ENCODE data around the gene CPVL. TPM values are rescaled to one million over a fixed set of nuclear protein-coding genes. Genes with fewer than 3 reads are reported as not detected.
"Not testable (repeated sequence)": the region's sequence is repeated elsewhere in the genome, so short reads cannot be mapped to it uniquely, and the experiment has no call there.

Gene CPVL
- total RNA-seq, 1 donor from 2014 or later, result 86.3 TPM

- H3K4me3 ChIP-seq, result no peak overlapping the region
- intact Hi-C loops (cut with micrococcal nuclease), result loop anchor here (10.0 kb wide), 1 partner anchor 145 kb away; the partner anchor contains the start of gene TRIL
- peaks cover 35% of the 10 kb centered on the region for H3K4me1 ChIP-seq
- H3K36me3 ChIP-seq, result no peaks in the 10 kb centered on the region
- DNase-seq, result no peak
- no peaks in the 10 kb centered on the region for H3K9me3 ChIP-seq (replicated peaks)
- TF ChIP-seq CTCF (IDR thresholded peaks at IDR 0.05; ENCODE audit: borderline replicate concordance), result no peak
- peak overlapping the region; percentile 70 for H3K27ac ChIP-seq (replicated peaks)
- no peaks in the 10 kb centered on the region for H3K27me3 ChIP-seq (ENCODE audit: low read depth)
Observed at GRCh38 chr7:29099896-29100847, 46.2 kb downstream of the CPVL start.

- Histone ChIP-seq H3K9me3 (replicated peaks) (no peaks in the 10 kb centered on the region), H3K27ac (replicated peaks) (no peak overlapping the region), H3K27me3 (ENCODE audit: low read depth) (no peaks in the 10 kb centered on the region), H3K4me3 (no peak overlapping the region), H3K36me3 (no peaks in the 10 kb centered on the region), H3K4me1 (peaks cover 36% of the 10 kb centered on the region)
- TF ChIP-seq CTCF (IDR thresholded peaks at IDR 0.05; ENCODE audit: borderline replicate concordance), result no peak
- DNase-seq, result no peak
- intact Hi-C loops (cut with micrococcal nuclease), result no loop called here
Observed at GRCh38 chr7:29096446-29096730, 49.9 kb downstream of the CPVL start.

GRCh38 chr7:29095631-29096445, 50.5 kb downstream of the CPVL start:
- intact Hi-C loops (cut with micrococcal nuclease), result no loop called here
- TF ChIP-seq CTCF (IDR thresholded peaks at IDR 0.05; ENCODE audit: borderline replicate concordance), result no peak
- no peaks in the 10 kb centered on the region for H3K9me3 ChIP-seq (replicated peaks)
- H3K27ac ChIP-seq (replicated peaks), result no peak overlapping the region
- peaks cover 36% of the 10 kb centered on the region for H3K4me1 ChIP-seq
- no peak overlapping the region for H3K4me3 ChIP-seq
- no peak for DNase-seq
- no peaks in the 10 kb centered on the region for H3K36me3 ChIP-seq
- H3K27me3 ChIP-seq (ENCODE audit: low read depth), result no peaks in the 10 kb centered on the region

GRCh38 chr7:29093091-29093490, 53.2 kb downstream of the CPVL start:
- DNase-seq; H3K9me3 ChIP-seq (replicated peaks); intact Hi-C loops (cut with micrococcal nuclease); H3K27ac ChIP-seq (replicated peaks); H3K36me3 ChIP-seq; H3K27me3 ChIP-seq (ENCODE audit: low read depth); H3K4me3 ChIP-seq: not testable (repeated sequence)
- H3K4me1 ChIP-seq, result peaks cover 34% of the 10 kb centered on the region

- intact Hi-C loops (cut with micrococcal nuclease), result no loop called here
- H3K4me1 ChIP-seq, result peaks cover 48% of the 10 kb centered on the region
- DNase-seq, result no peak
Observed at GRCh38 chr7:29091715-29092114, 54.6 kb downstream of the CPVL start.

More at GRCh38 chr7:29091715-29092114, 54.6 kb downstream of the CPVL start:
- Histone ChIP-seq H3K36me3 (no peaks in the 10 kb centered on the region), H3K9me3 (replicated peaks) (no peaks in the 10 kb centered on the region), H3K27me3 (ENCODE audit: low read depth) (no peaks in the 10 kb centered on the region), H3K4me3 (peak overlapping the region; percentile 56), H3K27ac (replicated peaks) (peak overlapping the region; percentile 72)
- peak; percentile 6 for TF ChIP-seq CTCF (IDR thresholded peaks at IDR 0.05; ENCODE audit: borderline replicate concordance)
